ENCODE data around the gene MARCHF6.

GRCh38 chr5:10365782-10366181 is 12.3 kb downstream of the MARCHF6 start:
- TF ChIP-seq ZNF639 (CRISPR knock-in tag; conservative IDR thresholded peaks at IDR 0.05 in 1 of 2, IDR thresholded peaks at IDR 0.05 in 1 of 2) (no peak), CREB1 (IDR thresholded peaks at IDR 0.05) (no peak), CREB1 (CRISPR knock-in tag; IDR thresholded peaks at IDR 0.05) (no peak), YBX1 (IDR thresholded peaks at IDR 0.05) (no peak), KLF10 (CRISPR knock-in tag; IDR thresholded peaks at IDR 0.05) (no peak), CTCF (IDR thresholded peaks at IDR 0.05 in 2 of 3, conservative IDR thresholded peaks at IDR 0.05 in 1 of 3; ENCODE audit: insufficient read depth in 2 of 3, low read depth in 1 of 3, low read length in 3 of 3) (no peak), HES1 (IDR thresholded peaks at IDR 0.05; ENCODE audit: low read depth) (no peak), TBP (optimal IDR thresholded peaks at IDR 0.05; ENCODE audit: low read depth, low read length) (no peak), TRIM28 (IDR thresholded peaks at IDR 0.05) (no peak), MTA3 (IDR thresholded peaks at IDR 0.05; ENCODE audit: borderline replicate concordance) (no peak), ERF (CRISPR knock-in tag; IDR thresholded peaks at IDR 0.05) (no peak), MAFK (IDR thresholded peaks at IDR 0.05; ENCODE audit: low read length) (no peak)
